Mucosa of rectum (tissue), 2 donors: ENCODE results near the gene PRKG1.

Experiments used
- H3K27ac ChIP-seq, 2 donors: one replicate each; pipeline ENCODE4 v1.7.0; 2013; ENCODE audit warnings: inconsistent platforms in 2 of 2, low read depth in 2 of 2, low read length in 2 of 2
- H3K27me3 ChIP-seq, 2 donors: one replicate each; pipeline ENCODE4 v1.7.0; 2013; ENCODE audit warnings: low read length in 2 of 2; ENCODE audit not compliant: control insufficient read depth in 2 of 2, insufficient read depth in 2 of 2
- H3K36me3 ChIP-seq, 2 donors: one replicate each; pipeline ENCODE4 v1.7.0; 2013; ENCODE audit warnings: low read length in 2 of 2; ENCODE audit not compliant: control insufficient read depth in 2 of 2, insufficient read depth in 2 of 2
- H3K4me1 ChIP-seq, 2 donors: one replicate each; pipeline ENCODE4 v1.7.0; 2013; ENCODE audit warnings: low read length in 2 of 2, mild to moderate bottlenecking in 1 of 2; ENCODE audit not compliant: control insufficient read depth in 2 of 2, insufficient read depth in 2 of 2
- H3K4me3 ChIP-seq, 2 donors: one replicate each; pipeline ENCODE4 v1.7.0; 2013; ENCODE audit warnings: low read length in 2 of 2
- H3K9ac ChIP-seq, 2 donors: one replicate each; pipeline ENCODE4 v1.7.0; 2013; ENCODE audit warnings: low read length in 2 of 2, low read depth in 1 of 2, mild to moderate bottlenecking in 1 of 2
- H3K9me3 ChIP-seq, 2 donors: one replicate each; pipeline ENCODE4 v1.7.0; 2013; ENCODE audit warnings: low read length in 2 of 2; ENCODE audit not compliant: control insufficient read depth in 2 of 2
- donor health status: healthy.
- donor health status: Normal muscosa, but diverticular disease.

PRKG1 gene

DNA sequence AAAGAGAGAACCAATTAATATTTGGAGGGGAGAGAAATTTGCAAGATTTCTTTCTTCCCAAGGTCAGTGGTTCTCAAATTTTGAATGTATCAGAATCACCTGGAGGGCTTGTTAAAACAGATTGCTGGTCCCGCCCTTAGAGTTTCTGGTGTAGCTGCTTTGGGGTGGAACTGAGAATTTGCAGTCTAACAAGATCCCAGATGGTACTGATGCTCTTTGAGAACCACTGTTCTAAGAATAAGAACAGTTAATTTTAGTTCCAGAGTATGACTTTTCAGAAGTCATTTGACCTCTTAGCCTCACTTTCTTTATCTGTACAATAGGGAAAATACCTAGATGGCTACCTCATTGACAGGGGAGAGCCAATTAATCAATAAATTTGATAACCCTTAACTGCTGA is 161.6 kb downstream of the PRKG1 start:
- Histone ChIP-seq H3K9me3 (no peaks in the 10 kb centered on the region), H3K4me1 (no peaks in the 10 kb centered on the region)

DNA sequence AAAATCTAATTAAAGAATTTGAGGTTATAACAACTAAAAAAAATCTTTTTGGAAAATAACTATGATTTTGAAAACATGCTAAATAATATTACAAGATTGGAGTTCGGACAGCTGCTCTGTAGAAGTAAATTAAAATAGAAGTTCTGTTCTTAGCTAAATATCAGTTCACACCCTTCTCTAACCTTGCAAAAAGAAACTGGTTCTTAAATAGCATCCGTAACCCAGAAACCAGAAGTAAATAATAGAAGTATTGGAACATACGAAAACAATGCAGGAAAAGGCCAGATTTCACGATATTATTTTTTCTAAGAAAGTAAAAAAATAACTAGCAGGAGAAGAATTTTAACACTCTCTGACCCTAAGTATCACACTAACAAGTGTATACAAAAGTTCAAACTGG is 164.7 kb downstream of the PRKG1 start:
- Histone ChIP-seq H3K4me3 (no peak overlapping the region), H3K27ac (no peak overlapping the region)

More for the DNA sequence above, 161.6 kb downstream of the PRKG1 start:
- Histone ChIP-seq H3K36me3 (no peaks in the 10 kb centered on the region), H3K4me3 (no peak overlapping the region), H3K27me3 (no peaks in the 10 kb centered on the region), H3K9ac (no peak overlapping the region), H3K27ac (no peak overlapping the region)

DNA sequence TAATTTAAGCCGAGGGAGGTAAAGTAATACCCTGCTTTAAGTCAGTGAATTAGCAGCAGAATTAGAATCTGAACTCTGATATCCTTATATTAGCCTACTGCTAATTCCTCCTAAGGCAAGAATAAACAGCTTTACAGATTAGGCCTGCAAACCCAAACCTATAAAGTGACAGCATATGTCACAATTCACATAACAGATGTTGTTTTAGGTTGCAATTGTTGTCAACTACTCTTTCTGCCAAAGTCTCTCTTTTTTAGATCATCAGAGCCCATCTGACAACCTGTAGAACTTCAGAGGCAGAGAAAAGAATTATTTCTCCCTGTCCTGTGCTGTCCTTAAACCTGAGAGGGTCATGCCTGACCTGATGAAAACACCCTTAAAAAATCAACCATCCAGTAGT is 167.2 kb downstream of the PRKG1 start:
- no peaks in the 10 kb centered on the region for H3K4me1 ChIP-seq
- no peaks in the 10 kb centered on the region for H3K36me3 ChIP-seq
- no peak overlapping the region for H3K4me3 ChIP-seq
- no peaks in the 10 kb centered on the region for H3K9me3 ChIP-seq
- H3K9ac ChIP-seq = no peak overlapping the region
- no peak overlapping the region for H3K27ac ChIP-seq
- no peaks in the 10 kb centered on the region for H3K27me3 ChIP-seq

More for the DNA sequence above, 164.7 kb downstream of the PRKG1 start:
- Histone ChIP-seq H3K36me3 (no peaks in the 10 kb centered on the region), H3K9ac (no peak overlapping the region), H3K9me3 (no peaks in the 10 kb centered on the region), H3K4me1 (no peaks in the 10 kb centered on the region), H3K27me3 (no peaks in the 10 kb centered on the region)

DNA sequence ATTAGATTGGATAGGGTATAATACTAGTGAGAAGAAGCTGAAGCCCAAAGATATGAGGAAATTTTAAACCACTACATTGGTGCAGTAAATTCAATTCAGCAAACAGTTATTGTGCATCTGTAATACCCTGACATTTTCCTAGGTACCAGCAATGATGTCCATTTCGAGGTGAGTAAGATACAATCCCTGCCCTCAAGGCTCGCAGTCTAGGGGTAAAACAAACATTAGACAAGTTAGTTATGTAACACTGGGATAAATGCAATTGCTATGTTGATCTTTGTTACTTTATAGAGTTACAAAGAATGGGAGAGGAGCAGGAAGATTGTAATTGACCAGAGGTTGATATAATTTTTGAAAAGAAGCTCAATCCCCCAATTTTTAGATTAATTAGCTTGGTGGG is 168.1 kb downstream of the PRKG1 start:
- no peak overlapping the region for H3K9ac ChIP-seq
- H3K9me3 ChIP-seq = no peaks in the 10 kb centered on the region
- H3K4me1 ChIP-seq = peaks cover 0 to under 1% of the 10 kb centered on the region in 2 donors
- H3K4me3 ChIP-seq = no peak overlapping the region
- no peak overlapping the region for H3K27ac ChIP-seq
- no peaks in the 10 kb centered on the region for H3K36me3 ChIP-seq
- no peaks in the 10 kb centered on the region for H3K27me3 ChIP-seq

DNA sequence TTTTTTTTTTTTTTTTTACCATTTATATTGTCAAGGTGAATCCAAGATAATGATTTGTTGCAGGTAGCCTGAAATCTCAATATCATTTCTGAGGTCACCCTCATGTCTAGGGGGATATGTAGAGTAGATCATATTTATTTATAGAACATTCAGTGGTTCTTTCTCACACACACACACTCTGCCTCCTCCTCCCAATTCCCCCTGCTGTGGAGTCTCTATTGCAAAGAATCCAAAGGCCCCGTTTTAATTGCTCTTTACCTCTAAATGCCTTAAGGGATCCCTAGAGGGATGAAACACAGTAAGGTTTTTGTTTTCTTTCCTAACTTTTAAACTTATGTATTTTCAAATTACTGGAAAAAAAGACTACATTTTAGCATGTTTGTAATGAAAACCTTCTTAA is 170.0 kb downstream of the PRKG1 start:
- Histone ChIP-seq H3K9ac (no peak overlapping the region), H3K27ac (no peak overlapping the region), H3K4me1 (peaks cover 0 to 5% of the 10 kb centered on the region in 2 donors), H3K27me3 (no peaks in the 10 kb centered on the region), H3K36me3 (no peaks in the 10 kb centered on the region), H3K9me3 (no peaks in the 10 kb centered on the region), H3K4me3 (no peak overlapping the region)

DNA sequence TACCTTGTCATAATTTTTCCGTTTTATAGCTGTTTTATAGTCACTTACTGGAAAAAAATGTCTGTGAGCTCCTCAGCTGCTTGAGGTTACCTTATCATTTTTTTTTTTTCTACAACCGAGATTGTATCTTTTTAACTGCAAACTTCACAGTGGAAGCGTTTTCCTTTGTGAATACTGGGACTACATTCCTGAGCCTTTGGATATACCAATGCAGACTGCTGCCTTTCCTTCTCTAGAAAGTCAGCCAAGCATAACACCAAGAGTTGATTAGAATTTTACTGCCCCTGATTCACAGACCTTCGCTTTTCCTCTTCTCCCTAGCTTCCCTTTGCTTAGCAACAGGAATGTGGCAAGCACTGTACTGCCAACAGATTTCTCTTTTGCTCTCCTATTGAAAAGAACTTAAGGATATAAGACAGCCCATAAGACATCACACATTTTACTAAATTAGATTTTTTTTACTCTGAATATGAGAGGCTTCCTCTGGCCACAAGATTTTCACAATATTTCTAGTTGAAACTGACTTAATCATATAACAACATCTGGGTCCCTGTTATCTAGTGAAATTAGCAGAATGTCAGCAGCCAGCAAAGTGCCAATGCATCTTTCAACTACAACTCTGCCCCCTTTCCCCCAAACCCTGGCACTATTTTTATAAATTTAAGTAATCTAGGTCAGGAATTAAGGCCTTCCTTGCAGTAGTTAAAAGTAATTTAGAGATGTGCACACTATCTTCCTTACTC is 170.6 kb downstream of the PRKG1 start:
- H3K9me3 ChIP-seq = no peaks in the 10 kb centered on the region
- H3K36me3 ChIP-seq = no peaks in the 10 kb centered on the region
- H3K27ac ChIP-seq = no peak overlapping the region
- no peak overlapping the region for H3K9ac ChIP-seq
- peaks cover 0 to 5% of the 10 kb centered on the region in 2 donors for H3K4me1 ChIP-seq
- no peak overlapping the region for H3K4me3 ChIP-seq
- H3K27me3 ChIP-seq = no peaks in the 10 kb centered on the region

DNA sequence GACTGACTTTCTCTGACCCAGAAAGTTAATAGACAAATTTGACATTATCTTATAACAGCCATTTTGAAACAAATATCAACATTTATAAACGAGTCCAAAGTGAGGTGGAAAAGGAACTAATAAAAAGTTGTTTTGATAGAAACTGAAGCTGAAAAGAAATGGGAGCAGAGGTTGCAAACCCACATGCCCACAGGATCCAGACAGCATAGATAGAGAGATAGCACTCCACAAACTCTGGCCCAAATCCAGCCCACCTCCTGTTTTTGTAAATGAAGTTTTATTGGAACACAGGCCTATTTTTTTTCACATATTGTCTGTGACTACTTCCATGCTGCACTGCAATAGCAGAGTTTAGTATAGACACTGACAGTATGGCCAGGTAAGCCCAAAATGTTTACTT is 171.9 kb downstream of the PRKG1 start:
- Histone ChIP-seq H3K36me3 (no peaks in the 10 kb centered on the region), H3K27ac (no peak overlapping the region), H3K9me3 (no peaks in the 10 kb centered on the region), H3K4me3 (no peak overlapping the region), H3K4me1 (peaks cover 0 to 5% of the 10 kb centered on the region in 2 donors), H3K9ac (no peak overlapping the region), H3K27me3 (no peaks in the 10 kb centered on the region)

DNA sequence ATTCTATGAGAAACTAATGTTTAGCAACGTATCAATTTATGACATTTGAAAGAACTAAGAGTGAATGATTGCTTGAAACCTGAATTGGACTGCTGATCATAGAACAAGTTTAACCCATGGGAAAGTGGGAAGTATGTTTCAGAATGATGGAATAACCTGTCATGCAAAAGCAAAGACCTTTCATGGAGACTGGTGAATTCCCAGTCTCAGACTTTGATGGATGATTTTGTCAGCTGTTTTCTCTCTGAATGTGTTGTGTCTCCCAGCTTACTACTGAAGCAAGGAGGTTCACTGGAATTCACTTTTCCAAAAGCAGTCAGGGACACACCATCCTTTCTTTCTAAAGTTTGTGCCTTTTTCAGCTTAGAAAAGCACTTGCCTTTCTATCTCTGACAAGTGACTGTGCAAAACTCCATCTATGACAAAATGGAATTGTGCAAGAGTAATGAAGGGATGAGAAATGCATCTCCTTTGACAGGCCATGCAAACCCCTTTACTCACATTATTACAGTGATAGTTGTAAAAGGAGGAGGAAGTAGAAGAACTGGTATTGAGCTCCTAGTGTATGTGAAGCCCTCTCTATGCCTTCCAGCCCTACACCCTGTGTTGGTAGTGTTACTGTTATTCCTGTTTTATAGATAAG is 176.1 kb downstream of the PRKG1 start:
- Histone ChIP-seq H3K36me3 (no peaks in the 10 kb centered on the region), H3K27ac (no peak overlapping the region), H3K9me3 (no peaks in the 10 kb centered on the region), H3K9ac (no peak overlapping the region), H3K27me3 (no peaks in the 10 kb centered on the region), H3K4me3 (no peak overlapping the region), H3K4me1 (peaks cover 0 to 5% of the 10 kb centered on the region in 2 donors)

DNA sequence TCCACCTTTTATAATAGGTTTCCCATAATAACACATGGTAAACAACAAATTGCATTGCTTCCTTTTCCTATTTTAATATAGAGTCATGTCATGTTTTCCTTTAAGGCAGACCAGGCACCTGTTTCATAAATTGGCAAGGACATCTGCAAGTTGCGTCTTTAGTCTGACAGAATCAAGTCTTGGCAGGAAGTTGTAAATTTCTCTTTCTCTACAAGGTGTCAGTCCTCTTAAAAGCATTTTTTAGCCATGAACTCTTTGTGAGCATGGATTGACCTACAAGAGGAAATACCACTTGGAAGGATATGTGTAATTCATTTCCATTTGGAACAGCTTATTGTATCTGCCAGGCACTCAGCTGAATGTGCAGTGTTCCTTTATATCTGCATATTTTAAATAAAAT is 176.8 kb downstream of the PRKG1 start:
- H3K27ac ChIP-seq = no peak overlapping the region
- no peak overlapping the region for H3K9ac ChIP-seq
- H3K36me3 ChIP-seq = no peaks in the 10 kb centered on the region
- H3K27me3 ChIP-seq = no peaks in the 10 kb centered on the region
- H3K4me1 ChIP-seq = peaks cover 0 to 5% of the 10 kb centered on the region in 2 donors
- no peak overlapping the region for H3K4me3 ChIP-seq
- H3K9me3 ChIP-seq = no peaks in the 10 kb centered on the region

DNA sequence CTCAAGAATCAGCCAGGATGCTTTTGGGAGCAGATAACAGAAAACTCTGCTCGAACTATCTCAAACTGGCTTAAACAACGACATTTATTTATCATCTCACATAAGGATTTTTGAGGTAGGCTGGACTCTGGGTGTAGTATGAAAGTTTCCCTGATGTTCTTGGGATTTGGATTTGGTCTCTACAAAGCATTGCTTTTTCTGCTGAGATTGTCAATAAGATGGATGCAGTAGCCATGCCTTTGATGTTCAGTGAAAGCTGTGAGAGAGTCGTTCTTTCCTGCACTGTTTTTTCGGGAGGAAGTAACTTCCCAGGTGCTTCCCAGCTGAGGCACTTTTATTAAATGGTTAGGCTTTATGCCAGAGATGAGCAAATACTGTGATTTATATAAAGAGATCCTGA is 181.1 kb downstream of the PRKG1 start:
- Histone ChIP-seq H3K9me3 (no peaks in the 10 kb centered on the region), H3K4me3 (no peak overlapping the region), H3K9ac (no peak overlapping the region), H3K36me3 (no peaks in the 10 kb centered on the region), H3K27ac (no peak overlapping the region), H3K27me3 (no peaks in the 10 kb centered on the region), H3K4me1 (no peaks in the 10 kb centered on the region)
